ENCODE data around the gene PPM1J. TPM values are rescaled to one million over a fixed set of nuclear protein-coding genes. Genes with fewer than 3 reads are reported as not detected.

PPM1J gene
- total RNA-seq, 2 experiments from 2014 or later: 0.74 to 1.0 TPM

GRCh38 chr1:112718691-112719418 is 3.7 kb upstream of the PPM1J start:
- peaks cover 15% of the 10 kb centered on the region for H3K27me3 Mint-ChIP-seq (ENCODE audit: low read depth)
- peak; percentile 82 for DNase-seq
- peak overlapping the region; percentile 29 for H3K4me3 Mint-ChIP-seq
- CTCF ChIA-PET: interaction anchor here (0.5 to 9.9 kb wide), 21 partner anchors 9 to 358 kb away, joined by 3 to 303 read pairs (median 3); partner anchors contain the start of gene LRIG2
- H3K4me1 Mint-ChIP-seq (ENCODE audit: low read depth): peaks cover 35% of the 10 kb centered on the region
- H3K36me3 Mint-ChIP-seq (ENCODE audit: low read depth): no peaks in the 10 kb centered on the region
- no peak overlapping the region for H3K27ac Mint-ChIP-seq
- H3K9me3 Mint-ChIP-seq: no peaks in the 10 kb centered on the region
- intact Hi-C loops (cut with micrococcal nuclease): loop anchor here (5.0 to 10.0 kb wide), 3 partner anchors 413 to 1093 kb away; partner anchors contain the start of genes MAGI3 and RSBN1

GRCh38 chr1:112717263-112717873 is 2.2 kb upstream of the PPM1J start:
- peaks cover 24% of the 10 kb centered on the region for H3K27me3 Mint-ChIP-seq (ENCODE audit: low read depth)

GRCh38 chr1:112716133-112716720 is 1.1 kb upstream of the PPM1J start:
- CTCF ChIA-PET: interaction anchor here (0.6 to 9.9 kb wide), 29 partner anchors 10 to 425 kb away, joined by 3 to 303 read pairs (median 4); partner anchors contain the start of gene LRIG2
- intact Hi-C loops (cut with micrococcal nuclease): loop anchor here (1.0 to 10.0 kb wide), 9 partner anchors 88 to 1189 kb away; partner anchors contain the start of genes AP4B1, DCLRE1B, LRIG2 and MAGI3

More at GRCh38 chr1:112717263-112717873, 2.2 kb upstream of the PPM1J start:
- CTCF ChIA-PET: interaction anchor here (0.5 to 9.9 kb wide), 23 partner anchors 8 to 368 kb away, joined by 3 to 303 read pairs (median 4); partner anchors contain the start of gene LRIG2
- no peaks in the 10 kb centered on the region for H3K36me3 Mint-ChIP-seq (ENCODE audit: low read depth)
- intact Hi-C loops (cut with micrococcal nuclease): loop anchor here (2.0 to 10.0 kb wide), 8 partner anchors 163 to 1187 kb away; partner anchors contain the start of genes AP4B1, DCLRE1B, LRIG2 and MAGI3
- no peaks in the 10 kb centered on the region for H3K9me3 Mint-ChIP-seq
- H3K27ac Mint-ChIP-seq: no peak overlapping the region
- H3K4me3 Mint-ChIP-seq: no peak overlapping the region
- DNase-seq: no peak
- H3K4me1 Mint-ChIP-seq (ENCODE audit: low read depth): peaks cover 24% of the 10 kb centered on the region

GRCh38 chr1:112714313-112715263 is 544 bp downstream of the PPM1J start:
- intact Hi-C loops (cut with micrococcal nuclease): loop anchor here (1.0 to 10.0 kb wide), 6 partner anchors 9 to 1098 kb away; partner anchors contain the start of genes MAGI3, RSBN1 and SLC16A1
- Mint-ChIP-seq H3K9me3 (no peaks in the 10 kb centered on the region), H3K27me3 (ENCODE audit: low read depth) (peaks cover 23% of the 10 kb centered on the region), H3K4me1 (ENCODE audit: low read depth) (peaks cover 24% of the 10 kb centered on the region), H3K36me3 (ENCODE audit: low read depth) (no peaks in the 10 kb centered on the region), H3K4me3 (peak overlapping the region; percentile 71), H3K27ac (no peak overlapping the region)
- CTCF ChIA-PET: interaction anchor here (0.6 to 9.9 kb wide), 23 partner anchors 11 to 427 kb away, joined by 3 to 303 read pairs (median 4); partner anchors contain the start of gene LRIG2
- DNase-seq: no peak

More at GRCh38 chr1:112716133-112716720, 1.1 kb upstream of the PPM1J start:
- Mint-ChIP-seq H3K4me3 (peak overlapping the region; percentile 78), H3K9me3 (no peaks in the 10 kb centered on the region), H3K27ac (no peak overlapping the region), H3K36me3 (ENCODE audit: low read depth) (no peaks in the 10 kb centered on the region), H3K27me3 (ENCODE audit: low read depth) (peaks cover 24% of the 10 kb centered on the region), H3K4me1 (ENCODE audit: low read depth) (peaks cover 24% of the 10 kb centered on the region)
- DNase-seq: peak; percentile 90

- Mint-ChIP-seq H3K4me3 (peak overlapping the region; percentile 14), H3K27me3 (ENCODE audit: low read depth) (peaks cover 19% of the 10 kb centered on the region), H3K9me3 (no peaks in the 10 kb centered on the region), H3K27ac (no peak overlapping the region), H3K36me3 (ENCODE audit: low read depth) (no peaks in the 10 kb centered on the region), H3K4me1 (ENCODE audit: low read depth) (peaks cover 23% of the 10 kb centered on the region)
- DNase-seq: no peak
- CTCF ChIA-PET: interaction anchor here (0.6 to 9.9 kb wide), 5 partner anchors 32 to 322 kb away, joined by 5 to 303 read pairs (median 23); no protein-coding TSS in a partner anchor
- intact Hi-C loops (cut with micrococcal nuclease): loop anchor here (10.0 kb wide), 1 partner anchor 681 kb away; the partner anchor contains the start of gene MAGI3
Measured at GRCh38 chr1:112713466-112714312, 1.4 kb downstream of the PPM1J start.

GRCh38 chr1:112712701-112713128 is 2.4 kb downstream of the PPM1J start:
- Mint-ChIP-seq H3K4me1 (ENCODE audit: low read depth) (peaks cover 19% of the 10 kb centered on the region), H3K36me3 (ENCODE audit: low read depth) (no peaks in the 10 kb centered on the region), H3K4me3 (no peak overlapping the region), H3K9me3 (no peaks in the 10 kb centered on the region), H3K27me3 (ENCODE audit: low read depth) (peaks cover 19% of the 10 kb centered on the region), H3K27ac (no peak overlapping the region)
- intact Hi-C loops (cut with micrococcal nuclease): loop anchor here (10.0 kb wide), 1 partner anchor 682 kb away; the partner anchor contains the start of gene MAGI3
- CTCF ChIA-PET: no interaction called here
- no peak for DNase-seq

GRCh38 chr1:112712191-112712590 is 2.9 kb downstream of the PPM1J start:
- intact Hi-C loops (cut with micrococcal nuclease): loop anchor here (10.0 kb wide), 1 partner anchor 683 kb away; the partner anchor contains the start of gene MAGI3
- peaks cover 19% of the 10 kb centered on the region for H3K27me3 Mint-ChIP-seq (ENCODE audit: low read depth)
- no peak overlapping the region for H3K4me3 Mint-ChIP-seq
- H3K9me3 Mint-ChIP-seq: no peaks in the 10 kb centered on the region
- peaks cover 18% of the 10 kb centered on the region for H3K4me1 Mint-ChIP-seq (ENCODE audit: low read depth)
- no peaks in the 10 kb centered on the region for H3K36me3 Mint-ChIP-seq (ENCODE audit: low read depth)
- CTCF ChIA-PET: no interaction called here
- H3K27ac Mint-ChIP-seq: no peak overlapping the region
- DNase-seq: no peak

- intact Hi-C loops (cut with micrococcal nuclease): loop anchor here (10.0 kb wide), 1 partner anchor 683 kb away; the partner anchor contains the start of gene MAGI3
- no peak overlapping the region for H3K27ac Mint-ChIP-seq
- no peaks in the 10 kb centered on the region for H3K36me3 Mint-ChIP-seq (ENCODE audit: low read depth)
- CTCF ChIA-PET: no interaction called here
- no peak for DNase-seq
- H3K4me1 Mint-ChIP-seq (ENCODE audit: low read depth): peaks cover 15% of the 10 kb centered on the region
- no peak overlapping the region for H3K4me3 Mint-ChIP-seq
- H3K27me3 Mint-ChIP-seq (ENCODE audit: low read depth): peaks cover 19% of the 10 kb centered on the region
- no peaks in the 10 kb centered on the region for H3K9me3 Mint-ChIP-seq
Measured at GRCh38 chr1:112711670-112712069, 3.5 kb downstream of the PPM1J start.

- intact Hi-C loops (cut with micrococcal nuclease): loop anchor here (10.0 kb wide), 1 partner anchor 684 kb away; the partner anchor contains the start of gene MAGI3
- CTCF ChIA-PET: interaction anchor here (1.5 to 2.5 kb wide), 2 partner anchors 75 to 320 kb away, joined by 4 to 9 read pairs; no protein-coding TSS in a partner anchor
- no peaks in the 10 kb centered on the region for H3K9me3 Mint-ChIP-seq
- no peak overlapping the region for H3K27ac Mint-ChIP-seq
- no peak for DNase-seq
- H3K4me1 Mint-ChIP-seq (ENCODE audit: low read depth): peaks cover 15% of the 10 kb centered on the region
- peaks cover 19% of the 10 kb centered on the region for H3K27me3 Mint-ChIP-seq (ENCODE audit: low read depth)
- H3K4me3 Mint-ChIP-seq: no peak overlapping the region
- no peaks in the 10 kb centered on the region for H3K36me3 Mint-ChIP-seq (ENCODE audit: low read depth)
Measured at GRCh38 chr1:112711041-112711440, 4.1 kb downstream of the PPM1J start.

- H3K4me1 Mint-ChIP-seq (ENCODE audit: low read depth): peaks cover 15% of the 10 kb centered on the region
- no peak overlapping the region for H3K27ac Mint-ChIP-seq
- no peaks in the 10 kb centered on the region for H3K36me3 Mint-ChIP-seq (ENCODE audit: low read depth)
- CTCF ChIA-PET: interaction anchor here (1.5 to 2.5 kb wide), 4 partner anchors 8 to 362 kb away, joined by 4 to 9 read pairs (median 4); partner anchors contain the start of gene LRIG2
- DNase-seq: no peak
- no peaks in the 10 kb centered on the region for H3K9me3 Mint-ChIP-seq
- no peak overlapping the region for H3K4me3 Mint-ChIP-seq
- H3K27me3 Mint-ChIP-seq (ENCODE audit: low read depth): peaks cover 19% of the 10 kb centered on the region
- intact Hi-C loops (cut with micrococcal nuclease): loop anchor here (10.0 kb wide), 1 partner anchor 684 kb away; the partner anchor contains the start of gene MAGI3
Measured at GRCh38 chr1:112710586-112710985, 4.5 kb downstream of the PPM1J start.
